Activated B cell treated with CpG ODN at 0.5 μM for 24 hours (primary cell): ENCODE measurements around the gene RAB4B. TPM values are rescaled to one million over a fixed set of nuclear protein-coding genes. Genes with fewer than 3 reads are reported as not detected.

Experiments used
- ATAC-seq: fragments of 200-7000 bp; cut with Tn5 transposase; one replicate; pipeline ENCODE4 v1.10.0; 2021; ENCODE audit warnings: low read depth, mild to moderate bottlenecking, moderate library complexity
- CTCF ChIA-PET: fragments of 350-600 bp; sonication (Branson Sonifier 250); formaldehyde crosslinking; loops from one replicate; lab custom pipeline; 2021; ENCODE audit warnings: antibody characterized with exemption; lab: Charles Lee
- POLR2A ChIA-PET: fragments of 350-600 bp; sonication (Branson Sonifier 250); formaldehyde crosslinking; loops from one replicate; lab custom pipeline; 2021; ENCODE audit warnings: antibody characterized with exemption; lab: Charles Lee
- DNase-seq: peaks from one replicate; pipeline ENCODE4 v3.0.0; 2022
- H3K27ac Mint-ChIP-seq: one replicate; pipeline ENCODE4 v1.8.0; 2020; ENCODE audit warnings: mixed read lengths
- H3K27me3 Mint-ChIP-seq: one replicate; pipeline ENCODE4 v1.8.0; 2021; ENCODE audit warnings: mixed read lengths
- H3K36me3 Mint-ChIP-seq: one replicate; pipeline ENCODE4 v1.8.0; 2021; ENCODE audit warnings: low read depth, mixed read lengths
- H3K4me1 Mint-ChIP-seq: one replicate; pipeline ENCODE4 v1.8.0; 2021; ENCODE audit warnings: mixed read lengths
- H3K4me3 Mint-ChIP-seq: one replicate; pipeline ENCODE4 v1.8.0; 2020; ENCODE audit warnings: mild to moderate bottlenecking, mixed read lengths
- H3K9me3 Mint-ChIP-seq: one replicate; pipeline ENCODE4 v1.8.0; 2020; ENCODE audit warnings: mixed read lengths
- CTCF ChIP-seq: fragments of 200-600 bp; IDR thresholded peaks from one replicate; pipeline ENCODE4 v1.8.0; 2022; ENCODE audit warnings: antibody characterized with exemption, mild to moderate bottlenecking
- intact Hi-C: fragments of 100-400 bp; cut with micrococcal nuclease; formaldehyde crosslinking; loops from one replicate; pipeline ENCODE4 v1.15.1; 2024
- total RNA-seq: library from RNA; stranded (reverse); gene quantifications from 2 replicates; pipeline ENCODE4 v1.2.3, GENCODE V29; 2022

Gene RAB4B
- total RNA-seq, 1 donor from 2014 or later, result 98.1 TPM

DNA sequence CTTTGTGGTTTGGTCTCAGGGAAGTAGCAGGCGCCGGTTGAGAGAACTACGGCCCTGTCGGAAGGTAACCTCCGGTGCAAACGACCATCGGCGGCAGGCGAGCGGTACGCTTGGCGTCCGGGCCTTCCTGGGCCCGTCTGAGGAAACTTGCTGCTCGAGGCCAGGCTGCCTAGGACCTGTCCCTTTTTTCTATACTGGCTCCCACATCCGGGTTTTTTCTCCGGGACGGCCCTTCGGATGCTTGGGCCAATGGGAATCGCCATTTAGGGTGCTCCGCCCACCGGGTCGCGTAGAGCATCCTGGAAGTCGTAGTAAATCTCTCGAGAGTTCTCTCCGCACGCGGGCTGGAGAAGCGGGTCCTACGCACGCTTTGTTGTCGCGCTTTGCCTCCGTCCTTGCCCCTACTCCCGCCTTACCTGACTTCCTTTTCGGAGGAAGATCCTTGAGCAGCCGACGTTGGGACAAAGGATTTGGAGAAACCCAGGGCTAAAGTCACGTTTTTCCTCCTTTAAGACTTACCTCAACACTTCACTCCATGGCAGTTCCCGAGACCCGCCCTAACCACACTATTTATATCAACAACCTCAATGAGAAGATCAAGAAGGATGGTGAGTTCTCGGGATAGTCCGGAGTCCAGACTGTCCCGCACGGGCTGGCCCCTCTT, 27.0 kb upstream of the RAB4B start, which contains the start of gene SNRPA:
Gene SNRPA, plus strand, starts transcription at position 330 of the 664 bp plus-strand sequence. Its CDS starts 206 bp downstream, at position 536.
- ATAC-seq, result peak; percentile 67
- Mint-ChIP-seq H3K4me1 (peaks cover 56% of the 10 kb centered on the region), H3K27ac (peak within 1 kb of the TSS; percentile 96), H3K9me3 (no peaks in the 10 kb centered on the region), H3K4me3 (peak within 1 kb of the TSS; percentile 97), H3K36me3 (peaks cover 35% of the 10 kb centered on the region), H3K27me3 (no peaks in the 10 kb centered on the region)
- no peak for TF ChIP-seq CTCF
- ChIA-PET CTCF (interaction anchor here (0.8 to 4.4 kb wide), 4 partner anchors 27 to 88 kb away, joined by 3 to 25 read pairs (median 4); partner anchors contain the start of genes EGLN2 and RAB4B), POLR2A (interaction anchor here (0.6 to 12.3 kb wide), 32 partner anchors 10 to 1315 kb away, joined by 3 to 351 read pairs (median 4); partner anchors contain the start of genes AKT2, B9D2, COQ8B and EGLN2)
- DNase-seq, result no peak
- intact Hi-C loops, result loop anchor here (1.0 to 2.0 kb wide), 8 partner anchors 26 to 1306 kb away; partner anchors contain the start of genes COQ8B, NUMBL and SUPT5H

GRCh38 chr19:40752257-40752781, 25.7 kb upstream of the RAB4B start:
- H3K27ac Mint-ChIP-seq, result peak overlapping the region; percentile 96
- intact Hi-C loops, result no loop called here
- H3K36me3 Mint-ChIP-seq, result peaks cover 47% of the 10 kb centered on the region
- no peak for TF ChIP-seq CTCF
- H3K9me3 Mint-ChIP-seq, result no peaks in the 10 kb centered on the region
- no peak for DNase-seq
- ChIA-PET CTCF (interaction anchor here (4.4 kb wide), 1 partner anchor 25 kb away, joined by 25 read pairs; the partner anchor contains the start of gene RAB4B), POLR2A (interaction anchor here (0.6 to 12.3 kb wide), 12 partner anchors 11 to 1348 kb away, joined by 3 to 351 read pairs (median 4); partner anchors contain the start of genes COQ8B, EGLN2, ITPKC and MIA)
- ATAC-seq, result no peak
- H3K4me1 Mint-ChIP-seq, result peaks cover 69% of the 10 kb centered on the region
- no peaks in the 10 kb centered on the region for H3K27me3 Mint-ChIP-seq
- peak overlapping the region; percentile 97 for H3K4me3 Mint-ChIP-seq

- H3K36me3 Mint-ChIP-seq, result peaks cover 64% of the 10 kb centered on the region
- H3K4me1 Mint-ChIP-seq, result peaks cover 60% of the 10 kb centered on the region
- ChIA-PET POLR2A (interaction anchor here (0.6 to 12.3 kb wide), 9 partner anchors 13 to 552 kb away, joined by 3 to 351 read pairs (median 3); partner anchors contain the start of genes COQ8B, EGLN2, ITPKC and MIA), CTCF (interaction anchor here (0.7 kb wide), 1 partner anchor 64 kb away, joined by 3 read pairs; no protein-coding TSS in a partner anchor)
- intact Hi-C loops, result no loop called here
- H3K27me3 Mint-ChIP-seq, result no peaks in the 10 kb centered on the region
- DNase-seq (no peak), ATAC-seq (no peak)
- H3K9me3 Mint-ChIP-seq, result no peaks in the 10 kb centered on the region
- peak overlapping the region; percentile 82 for H3K27ac Mint-ChIP-seq
- no peak for TF ChIP-seq CTCF
- H3K4me3 Mint-ChIP-seq, result peak overlapping the region; percentile 76
These were observed 23.3 kb upstream of the RAB4B start for GRCh38 chr19:40754611-40755247.

DNA sequence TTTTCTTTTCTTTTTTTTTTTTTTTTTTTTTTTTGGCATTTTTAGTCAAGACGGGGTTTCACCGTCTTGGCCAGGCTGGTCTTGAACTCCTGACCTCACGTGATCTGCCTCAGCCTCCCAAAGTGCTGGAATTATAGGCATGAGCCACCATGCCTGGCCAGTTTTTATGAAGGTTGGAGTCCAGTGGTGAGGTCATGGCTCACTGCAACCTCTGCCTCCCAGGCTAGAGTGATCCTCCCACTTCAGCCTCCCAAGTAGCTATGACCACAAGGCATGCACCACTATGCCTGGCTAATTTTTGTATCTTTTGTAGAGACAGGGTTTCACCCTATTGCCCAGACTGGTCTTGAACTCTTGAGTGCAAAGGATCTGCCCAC, 22.8 kb upstream of the RAB4B start:
- Mint-ChIP-seq H3K4me1 (peaks cover 55% of the 10 kb centered on the region), H3K36me3 (peaks cover 68% of the 10 kb centered on the region), H3K4me3 (peak overlapping the region; percentile 24), H3K27me3 (no peaks in the 10 kb centered on the region), H3K27ac (peak overlapping the region; percentile 59), H3K9me3 (no peaks in the 10 kb centered on the region)
- no peak for ATAC-seq
- CTCF ChIA-PET, result interaction anchor here (0.7 kb wide), 1 partner anchor 64 kb away, joined by 3 read pairs; no protein-coding TSS in a partner anchor
- DNase-seq, result no peak
- POLR2A ChIA-PET, result interaction anchor here (0.6 to 12.3 kb wide), 9 partner anchors 13 to 551 kb away, joined by 3 to 351 read pairs (median 3); partner anchors contain the start of genes EGLN2, MIA and RAB4B
- no peak for TF ChIP-seq CTCF
- intact Hi-C loops, result no loop called here
